Mesendoderm (in vitro differentiated cells): Measurements from ENCODE around the gene ERICH6B.
A peak's percentile ranks its signal among the peaks of the same experiment; 100 is the strongest.

Experiments used
- DNase-seq: peaks from one replicate; pipeline ENCODE4 v3.0.0; 2013
- H2AK5ac ChIP-seq: 2 replicates; pipeline ENCODE4 v1.6.1; 2013; ENCODE audit warnings: low read length, inconsistent platforms
- H2BK120ac ChIP-seq: 2 replicates; pipeline ENCODE4 v1.6.1; 2013; ENCODE audit warnings: low read depth, mild to moderate bottlenecking, low read length, moderate library complexity, mixed read lengths
- H2BK15ac ChIP-seq: replicated peaks from 2 replicates; pipeline ENCODE4 v1.6.1; 2013; ENCODE audit warnings: low read depth, mild to moderate bottlenecking, moderate library complexity
- H2BK5ac ChIP-seq: 2 replicates; pipeline ENCODE4 v1.6.1; 2013; ENCODE audit warnings: low read length, inconsistent platforms
- H3K18ac ChIP-seq: 2 replicates; pipeline ENCODE4 v1.6.1; 2013; ENCODE audit warnings: mild to moderate bottlenecking, low read length, mixed read lengths
- H3K23ac ChIP-seq: one replicate; pipeline ENCODE4 v1.6.1; 2013; ENCODE audit warnings: low read length
- H3K27ac ChIP-seq: 2 replicates; pipeline ENCODE4 v1.5.1; 2013; ENCODE audit warnings: low read depth, mild to moderate bottlenecking, inconsistent platforms, low read length, moderate library complexity
- H3K27me3 ChIP-seq: 2 replicates; pipeline ENCODE4 v1.6.1; 2013; ENCODE audit warnings: low read length, control low read depth, mild to moderate bottlenecking, inconsistent platforms; ENCODE audit not compliant: insufficient read depth, poor library complexity
- H3K36me3 ChIP-seq: 2 replicates; pipeline ENCODE4 v1.6.1; 2013; ENCODE audit warnings: low read length, inconsistent platforms; ENCODE audit not compliant: control insufficient read depth, insufficient read depth
- H3K4ac ChIP-seq: one replicate; pipeline ENCODE4 v1.6.1; 2013; ENCODE audit warnings: low read depth, mild to moderate bottlenecking, low read length, moderate library complexity
- H3K4me1 ChIP-seq: 2 replicates; pipeline ENCODE4 v1.6.1; 2013; ENCODE audit warnings: low read depth, low read length, inconsistent platforms; ENCODE audit not compliant: control insufficient read depth
- H3K4me2 ChIP-seq: 2 replicates; pipeline ENCODE4 v1.6.1; 2013; ENCODE audit warnings: low read length
- H3K4me3 ChIP-seq: 2 replicates; pipeline ENCODE4 v1.5.1; 2013; ENCODE audit warnings: mild to moderate bottlenecking, low read length
- H3K56ac ChIP-seq: one replicate; pipeline ENCODE4 v1.6.1; 2013; ENCODE audit warnings: low read length
- H3K79me1 ChIP-seq: 2 replicates; pipeline ENCODE4 v1.6.1; 2013; ENCODE audit warnings: low read length, inconsistent platforms
- H3K79me2 ChIP-seq: 2 replicates; pipeline ENCODE4 v1.6.1; 2013; ENCODE audit warnings: mild to moderate bottlenecking, low read length; ENCODE audit not compliant: control insufficient read depth, insufficient read depth
- H3K9ac ChIP-seq: 2 replicates; pipeline ENCODE4 v1.6.1; 2013; ENCODE audit warnings: low read length, inconsistent platforms
- H4K5ac ChIP-seq: one replicate; pipeline ENCODE4 v1.6.1; 2013; ENCODE audit warnings: low read length
- H4K8ac ChIP-seq: one replicate; pipeline ENCODE4 v1.6.1; 2013; ENCODE audit warnings: low read depth, mild to moderate bottlenecking, control low read depth, low read length, moderate library complexity
- WGBS: extraction: QIAGEN DNeasy Blood & Tissue Kit; methylation state at CpG from one replicate; pipeline ENCODE4 v1.1.7; 2013; ENCODE audit warnings: low lambda C conversion rate, missing lambda C conversion rate; ENCODE audit not compliant: insufficient coverage; ENCODE audit errors: extremely low coverage; 5-methylcytosine and 5-hydroxymethylcytosine counted together

ERICH6B gene

GRCh38 chr13:45508776-45509175, 106.8 kb downstream of the ERICH6B start:
- Histone ChIP-seq H3K4me2 (no peak overlapping the region), H3K23ac (no peak overlapping the region), H3K56ac (no peak overlapping the region), H3K79me1 (no peaks in the 10 kb centered on the region), H2BK15ac (no peak overlapping the region), H3K4me3 (no peak overlapping the region), H2BK120ac (no peak overlapping the region), H3K27me3 (no peaks in the 10 kb centered on the region), H2AK5ac (no peak overlapping the region), H3K4ac (no peak overlapping the region), H3K9ac (no peak overlapping the region), H3K27ac (no peak overlapping the region), H3K18ac (no peak overlapping the region), H2BK5ac (no peak overlapping the region), H4K8ac (no peak overlapping the region), H3K79me2 (no peaks in the 10 kb centered on the region), H4K5ac (no peak overlapping the region), H3K4me1 (no peaks in the 10 kb centered on the region), H3K36me3 (peaks cover 2% of the 10 kb centered on the region)
- DNase-seq, result no peak
- WGBS, result no CpG with 5 or more reads among the region's 7 CpGs

DNA sequence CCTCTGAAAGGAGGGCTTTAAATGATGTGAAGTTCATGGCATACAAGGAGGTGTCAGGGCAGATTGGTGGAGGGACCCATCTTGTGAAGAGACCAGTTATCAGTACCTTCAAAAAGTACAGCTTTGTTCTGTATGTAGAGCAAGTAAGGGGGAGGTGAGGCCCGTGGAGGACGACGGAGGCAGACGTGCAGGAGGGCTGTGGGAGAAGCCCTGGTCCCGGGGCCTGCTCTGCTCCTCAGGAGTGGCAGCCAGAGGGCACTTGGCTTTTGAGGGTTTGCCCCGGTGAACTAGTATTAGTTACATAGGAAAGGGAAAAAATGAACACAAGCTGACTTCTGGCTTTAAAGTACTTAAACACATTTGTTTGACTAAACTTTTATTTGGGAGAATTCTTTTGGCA, 108.7 kb downstream of the ERICH6B start:
- H3K56ac ChIP-seq, result no peak overlapping the region
- H3K23ac ChIP-seq, result no peak overlapping the region
- no peaks in the 10 kb centered on the region for H3K79me1 ChIP-seq
- no peaks in the 10 kb centered on the region for H3K79me2 ChIP-seq
- no peak overlapping the region for H3K18ac ChIP-seq
- no peak overlapping the region for H3K4me2 ChIP-seq
- no peak overlapping the region for H3K4ac ChIP-seq
- no peak overlapping the region for H2AK5ac ChIP-seq
- no peaks in the 10 kb centered on the region for H3K27me3 ChIP-seq
- H2BK5ac ChIP-seq, result no peak overlapping the region
- H3K4me1 ChIP-seq, result no peaks in the 10 kb centered on the region
- no peak overlapping the region for H3K4me3 ChIP-seq
- peaks cover 7% of the 10 kb centered on the region for H3K36me3 ChIP-seq
- H4K8ac ChIP-seq, result no peak overlapping the region
- no peak overlapping the region for H2BK120ac ChIP-seq
- no peak overlapping the region for H4K5ac ChIP-seq
- H3K27ac ChIP-seq, result no peak overlapping the region
- no CpG with 5 or more reads among the region's 6 CpGs for WGBS
- H3K9ac ChIP-seq, result no peak overlapping the region
- DNase-seq, result no peak
- no peak overlapping the region for H2BK15ac ChIP-seq

DNA sequence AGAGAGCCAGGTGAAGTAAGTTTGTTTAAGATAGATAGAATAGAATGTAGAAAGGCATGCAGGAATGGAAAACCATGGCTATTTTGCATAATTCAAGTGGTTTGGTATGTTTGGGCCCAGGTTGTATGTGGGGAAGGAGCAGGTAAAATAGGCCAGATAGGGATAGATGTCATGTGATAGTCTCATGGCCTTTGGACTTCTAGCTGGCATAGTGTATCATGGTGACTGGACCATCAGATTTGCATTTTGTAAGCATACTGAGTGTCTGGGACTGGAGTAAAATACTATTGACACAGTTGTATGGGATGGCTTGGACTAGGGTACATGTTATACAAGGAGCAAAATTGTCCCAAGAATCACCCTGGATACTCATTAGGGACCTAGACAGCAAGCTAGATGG, 111.9 kb downstream of the ERICH6B start:
- H3K36me3 ChIP-seq, result peaks cover 7% of the 10 kb centered on the region
- H2BK5ac ChIP-seq, result no peak overlapping the region
- H3K9ac ChIP-seq, result no peak overlapping the region
- no peak overlapping the region for H3K4me3 ChIP-seq
- H3K4me2 ChIP-seq, result no peak overlapping the region
- H3K18ac ChIP-seq, result no peak overlapping the region
- no peak overlapping the region for H3K27ac ChIP-seq
- no peak overlapping the region for H3K23ac ChIP-seq
- H3K56ac ChIP-seq, result no peak overlapping the region
- H4K5ac ChIP-seq, result no peak overlapping the region
- no peaks in the 10 kb centered on the region for H3K79me1 ChIP-seq
- H2BK120ac ChIP-seq, result no peak overlapping the region
- H4K8ac ChIP-seq, result no peak overlapping the region
- H2AK5ac ChIP-seq, result no peak overlapping the region
- no peaks in the 10 kb centered on the region for H3K27me3 ChIP-seq
- no peak for DNase-seq
- no peak overlapping the region for H3K4ac ChIP-seq
- H2BK15ac ChIP-seq, result no peak overlapping the region
- no peaks in the 10 kb centered on the region for H3K79me2 ChIP-seq
- no peaks in the 10 kb centered on the region for H3K4me1 ChIP-seq

GRCh38 chr13:45501175-45501526, 114.4 kb downstream of the ERICH6B start:
- no peak overlapping the region for H2BK120ac ChIP-seq
- H3K4me3 ChIP-seq, result no peak overlapping the region
- H4K5ac ChIP-seq, result no peak overlapping the region
- no peak overlapping the region for H4K8ac ChIP-seq
- no peak overlapping the region for H3K4me2 ChIP-seq
- peaks cover 7% of the 10 kb centered on the region for H3K36me3 ChIP-seq
- no peak overlapping the region for H3K23ac ChIP-seq
- no peak overlapping the region for H3K27ac ChIP-seq
- no peaks in the 10 kb centered on the region for H3K79me2 ChIP-seq
- H3K9ac ChIP-seq, result no peak overlapping the region
- H2AK5ac ChIP-seq, result no peak overlapping the region
- H3K18ac ChIP-seq, result no peak overlapping the region
- no peaks in the 10 kb centered on the region for H3K27me3 ChIP-seq
- DNase-seq, result no peak
- H2BK15ac ChIP-seq, result no peak overlapping the region
- H2BK5ac ChIP-seq, result no peak overlapping the region
- H3K4me1 ChIP-seq, result no peaks in the 10 kb centered on the region
- no CpG with 5 or more reads among the region's 1 CpG for WGBS
- no peak overlapping the region for H3K56ac ChIP-seq
- no peaks in the 10 kb centered on the region for H3K79me1 ChIP-seq
- H3K4ac ChIP-seq, result no peak overlapping the region

DNA sequence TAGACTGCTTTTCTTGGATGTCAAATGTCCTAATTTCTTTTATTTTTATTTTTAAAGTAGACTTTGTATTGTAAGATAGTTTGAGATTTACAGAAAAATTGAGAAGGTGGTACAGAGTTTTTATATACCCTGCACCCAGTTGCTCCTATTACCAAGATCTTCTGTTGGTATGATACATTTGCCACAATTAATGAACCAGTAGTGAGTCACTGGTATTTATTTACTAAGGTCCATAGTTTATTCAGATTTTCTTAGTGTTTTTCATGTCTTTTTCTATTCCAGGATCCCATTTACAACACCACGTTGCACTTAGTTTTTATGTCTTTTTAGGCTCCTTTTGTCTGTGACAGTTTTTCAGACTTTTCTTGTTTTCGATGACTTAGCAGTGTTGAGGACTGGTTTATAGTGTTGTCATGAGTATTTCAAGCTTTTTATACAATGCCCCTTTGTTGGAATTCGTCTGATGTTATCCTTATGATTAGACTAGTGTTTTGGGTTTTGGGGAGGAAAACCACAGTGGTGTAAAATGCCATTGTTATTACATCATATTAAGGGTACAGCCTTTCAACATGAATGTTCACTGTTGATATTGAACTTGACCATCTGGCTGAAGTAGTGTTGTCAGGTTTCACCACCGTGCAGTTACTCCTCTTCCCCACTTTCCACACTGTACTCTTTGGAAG, 114.9 kb downstream of the ERICH6B start:
- no peak overlapping the region for H4K5ac ChIP-seq
- no peaks in the 10 kb centered on the region for H3K79me2 ChIP-seq
- no peak overlapping the region for H3K4ac ChIP-seq
- H3K4me1 ChIP-seq, result no peaks in the 10 kb centered on the region
- H3K27me3 ChIP-seq, result no peaks in the 10 kb centered on the region
- H3K56ac ChIP-seq, result no peak overlapping the region
- H3K23ac ChIP-seq, result no peak overlapping the region
- no peak overlapping the region for H2BK15ac ChIP-seq
- H2BK5ac ChIP-seq, result no peak overlapping the region
- no peak overlapping the region for H3K18ac ChIP-seq
- no CpG with 5 or more reads among the region's 4 CpGs for WGBS
- H3K27ac ChIP-seq, result no peak overlapping the region
- no peak overlapping the region for H3K4me3 ChIP-seq
- H2BK120ac ChIP-seq, result no peak overlapping the region
- H3K9ac ChIP-seq, result no peak overlapping the region
- peak; percentile 35 for DNase-seq
- H4K8ac ChIP-seq, result no peak overlapping the region
- H3K79me1 ChIP-seq, result no peaks in the 10 kb centered on the region
- no peak overlapping the region for H3K4me2 ChIP-seq
- H2AK5ac ChIP-seq, result no peak overlapping the region
- peaks cover 9% of the 10 kb centered on the region for H3K36me3 ChIP-seq

- Histone ChIP-seq H3K56ac (no peak overlapping the region), H2BK120ac (no peak overlapping the region), H3K79me1 (no peaks in the 10 kb centered on the region), H2BK5ac (no peak overlapping the region), H2BK15ac (no peak overlapping the region), H3K79me2 (no peaks in the 10 kb centered on the region), H3K27me3 (no peaks in the 10 kb centered on the region), H3K4me1 (no peaks in the 10 kb centered on the region), H3K4me2 (no peak overlapping the region), H3K4ac (no peak overlapping the region), H3K4me3 (no peak overlapping the region), H3K27ac (no peak overlapping the region), H4K8ac (no peak overlapping the region), H3K23ac (no peak overlapping the region), H3K36me3 (peaks cover 3% of the 10 kb centered on the region), H3K18ac (no peak overlapping the region), H3K9ac (no peak overlapping the region), H4K5ac (no peak overlapping the region), H2AK5ac (no peak overlapping the region)
- no peak for DNase-seq
- WGBS, result no CpG with 5 or more reads among the region's 7 CpGs
These were observed 118.6 kb downstream of the ERICH6B start for GRCh38 chr13:45496942-45497341.
